ENCODE results near the gene ATP10B.

- no peak for TF ChIP-seq CTCF (conservative IDR thresholded peaks at IDR 0.05)
- no peak for TF ChIP-seq ZFX (IDR thresholded peaks at IDR 0.05)
These were observed 286.6 kb downstream of the ATP10B start for GRCh38 chr5:160565376-160565775.
